ENCODE measurements around the gene MPZL2. TPM values are rescaled to one million over a fixed set of nuclear protein-coding genes. Genes with fewer than 3 reads are reported as not detected.

The MPZL2 gene
- total and polyA plus RNA-seq, 10 of the 15 experiments (the other 5 are each of a cell fraction or from before 2014, with no cell fraction given): 0.81 to 4.8 (median 3.1) TPM

GRCh38 chr11:118243161-118243560 lies 20.9 kb downstream of the MPZL2 start:
- DNase-seq (ENCODE audit: low read depth, low spot score) (no peak), FAIRE-seq (no peak), ATAC-seq (no peak)
- in situ Hi-C loops (cut with MboI): no loop called here
- ChIA-PET RAD21 (ENCODE audit: unreplicated experiment) (interaction anchor here (1.9 to 4.6 kb wide), 2 partner anchors 16 to 28 kb away, joined by 5 to 23 read pairs; no protein-coding TSS in a partner anchor), POLR2A (interaction anchor here (0.7 to 3.3 kb wide), 8 partner anchors 8 to 640 kb away, joined by 3 to 12 read pairs (median 3); partner anchors contain the start of genes CXCR5, JAML and MPZL3), SMC1A (ENCODE audit: uncharacterized antibody, unreplicated experiment) (interaction anchor here (1.5 to 6.9 kb wide), 5 partner anchors 13 to 44 kb away, joined by 6 to 54 read pairs (median 10); no protein-coding TSS in a partner anchor), CTCF (interaction anchor here (0.8 to 1.8 kb wide), 4 partner anchors 9 to 44 kb away, joined by 3 to 7 read pairs (median 4); partner anchors contain the start of gene MPZL3)
- H3K4me2 ChIP-seq (ENCODE audit: control insufficient read depth, insufficient read depth): no peak overlapping the region
- no peak overlapping the region for H3K9ac ChIP-seq (ENCODE audit: control insufficient read depth, insufficient read depth, low read length)
- no peaks in the 10 kb centered on the region for H3K79me2 ChIP-seq (ENCODE audit: control insufficient read depth, insufficient read depth, low read length)
- no peaks in the 10 kb centered on the region for H3K27me3 ChIP-seq (replicated peaks in 1 of 2; ENCODE audit: control insufficient read depth in 2 of 2, insufficient read depth in 2 of 2, low read length in 1 of 2)
- no TSS peak for BruUV-seq (replicated peaks)
- H2AFZ ChIP-seq (ENCODE audit: control insufficient read depth, low read depth, low read length): no peak overlapping the region
- intact Hi-C loops (cut with micrococcal nuclease; ENCODE audit: unreplicated experiment): no loop called here
- no peaks in the 10 kb centered on the region for H4K20me1 ChIP-seq (ENCODE audit: control insufficient read depth, insufficient read depth)
- no peak overlapping the region for H3K27ac ChIP-seq (ENCODE audit: control insufficient read depth, insufficient read depth)
- H3K4me1 ChIP-seq (ENCODE audit: control insufficient read depth, insufficient read depth, low read length): peaks cover 19% of the 10 kb centered on the region
- no peaks in the 10 kb centered on the region for H3K36me3 ChIP-seq (ENCODE audit: control insufficient read depth in 2 of 2, insufficient read depth in 2 of 2, low read length in 1 of 2)
- H3K9me3 ChIP-seq (replicated peaks; ENCODE audit: control insufficient read depth, insufficient read depth, low read length): no peaks in the 10 kb centered on the region
- H3K4me3 ChIP-seq: no peak overlapping the region
- WGBS (ENCODE audit: insufficient coverage, insufficient replicate concordance, low lambda C conversion rate, missing lambda C conversion rate): 58% methylated on average over 8 of the region's 8 CpGs
- TF ChIP-seq CHD2 (IDR thresholded peaks at IDR 0.05; ENCODE audit: borderline replicate concordance, low read depth, low read length): no peak
- TF ChIP-seq, protein P1, sequence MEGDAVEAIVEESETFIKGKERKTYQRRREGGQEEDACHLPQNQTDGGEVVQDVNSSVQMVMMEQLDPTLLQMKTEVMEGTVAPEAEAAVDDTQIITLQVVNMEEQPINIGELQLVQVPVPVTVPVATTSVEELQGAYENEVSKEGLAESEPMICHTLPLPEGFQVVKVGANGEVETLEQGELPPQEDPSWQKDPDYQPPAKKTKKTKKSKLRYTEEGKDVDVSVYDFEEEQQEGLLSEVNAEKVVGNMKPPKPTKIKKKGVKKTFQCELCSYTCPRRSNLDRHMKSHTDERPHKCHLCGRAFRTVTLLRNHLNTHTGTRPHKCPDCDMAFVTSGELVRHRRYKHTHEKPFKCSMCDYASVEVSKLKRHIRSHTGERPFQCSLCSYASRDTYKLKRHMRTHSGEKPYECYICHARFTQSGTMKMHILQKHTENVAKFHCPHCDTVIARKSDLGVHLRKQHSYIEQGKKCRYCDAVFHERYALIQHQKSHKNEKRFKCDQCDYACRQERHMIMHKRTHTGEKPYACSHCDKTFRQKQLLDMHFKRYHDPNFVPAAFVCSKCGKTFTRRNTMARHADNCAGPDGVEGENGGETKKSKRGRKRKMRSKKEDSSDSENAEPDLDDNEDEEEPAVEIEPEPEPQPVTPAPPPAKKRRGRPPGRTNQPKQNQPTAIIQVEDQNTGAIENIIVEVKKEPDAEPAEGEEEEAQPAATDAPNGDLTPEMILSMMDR (IDR thresholded peaks at IDR 0.05 in 2 of 3, conservative IDR thresholded peaks at IDR 0.05 in 1 of 3; ENCODE audit: control insufficient read depth in 2 of 3, extremely low read depth in 1 of 3, insufficient read depth in 1 of 3, low read depth in 3 of 3, low read length in 3 of 3): no peak
- no peak for TF ChIP-seq DPF2 (IDR thresholded peaks at IDR 0.05)
- TF ChIP-seq MXI1 (IDR thresholded peaks at IDR 0.05; ENCODE audit: low read depth, low read length): no peak
- no peak for TF ChIP-seq CEBPZ (IDR thresholded peaks at IDR 0.05; ENCODE audit: low read depth, low read length)
- TF ChIP-seq ZBED1 (IDR thresholded peaks at IDR 0.05; ENCODE audit: borderline replicate concordance): no peak
- no peak for TF ChIP-seq ZBTB11 (CRISPR knock-in tag; IDR thresholded peaks at IDR 0.05)
- no peak for TF ChIP-seq RUNX3 (IDR thresholded peaks at IDR 0.05; ENCODE audit: low read length)
- no peak for TF ChIP-seq YY1 (IDR thresholded peaks at IDR 0.05; ENCODE audit: low read depth, low read length)
- no peak for TF ChIP-seq CREB1 (IDR thresholded peaks at IDR 0.05; ENCODE audit: low read depth)
- no peak for TF ChIP-seq TAF1 (IDR thresholded peaks at IDR 0.05; ENCODE audit: borderline replicate concordance, low read depth, low read length)
- no peak for TF ChIP-seq RCOR1 (conservative IDR thresholded peaks at IDR 0.05; ENCODE audit: low read depth, low read length)
- TF ChIP-seq HDAC2 (IDR thresholded peaks at IDR 0.05): no peak
- TF ChIP-seq NBN (IDR thresholded peaks at IDR 0.05): no peak
- TF ChIP-seq NFYB (IDR thresholded peaks at IDR 0.05; ENCODE audit: insufficient read depth, low read depth, low read length): no peak
- TF ChIP-seq NFXL1 (IDR thresholded peaks at IDR 0.05; ENCODE audit: borderline replicate concordance): no peak
- TF ChIP-seq HDGF (IDR thresholded peaks at IDR 0.05): no peak
- TF ChIP-seq NR2C2 (IDR thresholded peaks at IDR 0.05; ENCODE audit: borderline replicate concordance, control insufficient read depth, insufficient read length, low read depth): no peak

All from GM12878 (cell line).